T-helper 2 cell (primary cell): Measurements from ENCODE around the gene TAGAP.
A peak's percentile ranks its signal among the peaks of the same experiment; 100 is the strongest.

Source experiments
- DNase-seq, 5 experiments: peaks; one replicate each; pipeline versions ENCODE4 v3.0.0 to v3.0.0-alpha.2; 2012 to 2022

TAGAP gene

GRCh38 chr6:159071843-159072769 is 27.3 kb upstream of the TAGAP start:
- DNase-seq = no peak

- no peak for DNase-seq
Measured at GRCh38 chr6:159068904-159069578, 24.2 kb upstream of the TAGAP start.

GRCh38 chr6:159067334-159067733 is 22.5 kb upstream of the TAGAP start:
- peak in 1 of 5 experiments; percentile 67 for DNase-seq

GRCh38 chr6:159066483-159066882 is 21.7 kb upstream of the TAGAP start:
- DNase-seq = no peak

GRCh38 chr6:159065759-159066329 is 21.1 kb upstream of the TAGAP start:
- no peak for DNase-seq

- no peak for DNase-seq
Measured at GRCh38 chr6:159065091-159065490, 20.3 kb upstream of the TAGAP start.

- no peak for DNase-seq
Measured at GRCh38 chr6:159064477-159064876, 19.7 kb upstream of the TAGAP start.

GRCh38 chr6:159063549-159063948 is 18.8 kb upstream of the TAGAP start:
- DNase-seq = no peak

GRCh38 chr6:159062976-159063375 is 18.2 kb upstream of the TAGAP start:
- no peak for DNase-seq

- peak in 3 of 5 experiments; percentile 27 to 95 (median 75) for DNase-seq
Measured at GRCh38 chr6:159062564-159062945, 17.8 kb upstream of the TAGAP start.

- DNase-seq = peak in 2 of 5 experiments; percentile 68 to 93
Measured at GRCh38 chr6:159061805-159062563, 17.2 kb upstream of the TAGAP start.

GRCh38 chr6:159061146-159061545 is 16.4 kb upstream of the TAGAP start:
- DNase-seq = no peak

GRCh38 chr6:159059885-159060506 is 15.2 kb upstream of the TAGAP start:
- DNase-seq = no peak

GRCh38 chr6:159059141-159059540 is 14.3 kb upstream of the TAGAP start:
- DNase-seq = peak in 1 of 5 experiments; percentile 82

GRCh38 chr6:159056899-159057298 is 12.1 kb upstream of the TAGAP start:
- DNase-seq = peak in 1 of 5 experiments; percentile 55

- DNase-seq = no peak
Measured at GRCh38 chr6:159056432-159056831, 11.6 kb upstream of the TAGAP start.

GRCh38 chr6:159056003-159056402 is 11.2 kb upstream of the TAGAP start:
- DNase-seq = peak in 1 of 5 experiments; percentile 29

- DNase-seq = peak in 2 of 5 experiments; percentile 35 to 55
Measured at GRCh38 chr6:159053781-159054398, 9.1 kb upstream of the TAGAP start.

- no peak for DNase-seq
Measured at GRCh38 chr6:159052720-159053119, 7.9 kb upstream of the TAGAP start.

GRCh38 chr6:159047891-159048685 is 3.3 kb upstream of the TAGAP start:
- DNase-seq = no peak

GRCh38 chr6:159045801-159046200 is 1.0 kb upstream of the TAGAP start:
- no peak for DNase-seq
